HG03196 (cell line): ENCODE results near the gene SNTA1.
"Not testable (repeated sequence)": the region's sequence is repeated elsewhere in the genome, so short reads cannot be mapped to it uniquely, and the experiment has no call there.

ENCODE experiments used
- ATAC-seq: cut with Tn5 transposase; IDR thresholded peaks from one replicate; pipeline ENCODE4 v1.9.1; 2021; ENCODE audit not compliant: unreplicated experiment

SNTA1 gene

GRCh38 chr20:33466303-33466646 lies 22.7 kb upstream of the SNTA1 start:
- ATAC-seq: no peak

GRCh38 chr20:33465481-33466302 lies 22.1 kb upstream of the SNTA1 start:
- no peak for ATAC-seq

DNA sequence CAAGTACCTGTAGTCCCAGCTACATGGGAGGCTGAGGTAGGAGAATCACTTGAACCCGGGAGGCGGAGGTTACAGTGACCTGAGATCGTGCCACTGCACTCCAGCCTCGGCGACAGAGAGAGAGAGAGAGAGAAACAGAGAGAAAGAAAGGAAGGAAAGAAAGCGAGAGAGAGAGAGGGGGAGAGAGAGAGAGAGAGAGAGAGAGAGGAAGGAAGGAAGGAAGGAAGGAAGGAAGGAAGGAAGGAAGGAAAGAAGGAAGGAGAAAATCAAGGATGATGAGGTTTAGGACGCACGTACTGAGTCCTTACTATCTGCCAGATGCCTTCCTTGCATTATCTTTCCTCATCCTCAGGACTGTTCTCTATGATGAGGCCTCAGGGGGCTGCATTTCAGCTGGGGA lies 21.2 kb upstream of the SNTA1 start:
- ATAC-seq: not testable (repeated sequence)

- no peak for ATAC-seq
Measured at GRCh38 chr20:33463332-33464101, 20.0 kb upstream of the SNTA1 start.

GRCh38 chr20:33460711-33461110 lies 17.1 kb upstream of the SNTA1 start:
- no peak for ATAC-seq

DNA sequence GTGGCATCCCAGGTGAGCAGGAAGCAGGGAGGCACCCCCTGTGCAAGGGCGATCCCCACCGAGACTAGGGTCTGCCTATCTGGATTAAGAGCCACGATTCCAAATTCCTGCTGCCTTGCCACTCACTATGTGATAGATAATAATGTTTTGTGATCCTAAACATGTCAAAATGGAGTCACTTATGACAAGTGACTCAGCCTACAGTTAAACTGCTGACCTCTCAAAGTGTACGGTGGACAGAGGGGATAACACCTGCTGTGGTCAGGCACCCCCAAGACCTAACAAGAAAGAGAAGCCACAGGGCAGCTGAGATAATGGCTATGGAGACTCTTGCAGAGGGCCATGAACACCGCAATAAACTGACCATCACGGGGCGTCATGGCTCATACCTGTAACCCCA lies 16.0 kb upstream of the SNTA1 start:
- ATAC-seq: no peak

DNA sequence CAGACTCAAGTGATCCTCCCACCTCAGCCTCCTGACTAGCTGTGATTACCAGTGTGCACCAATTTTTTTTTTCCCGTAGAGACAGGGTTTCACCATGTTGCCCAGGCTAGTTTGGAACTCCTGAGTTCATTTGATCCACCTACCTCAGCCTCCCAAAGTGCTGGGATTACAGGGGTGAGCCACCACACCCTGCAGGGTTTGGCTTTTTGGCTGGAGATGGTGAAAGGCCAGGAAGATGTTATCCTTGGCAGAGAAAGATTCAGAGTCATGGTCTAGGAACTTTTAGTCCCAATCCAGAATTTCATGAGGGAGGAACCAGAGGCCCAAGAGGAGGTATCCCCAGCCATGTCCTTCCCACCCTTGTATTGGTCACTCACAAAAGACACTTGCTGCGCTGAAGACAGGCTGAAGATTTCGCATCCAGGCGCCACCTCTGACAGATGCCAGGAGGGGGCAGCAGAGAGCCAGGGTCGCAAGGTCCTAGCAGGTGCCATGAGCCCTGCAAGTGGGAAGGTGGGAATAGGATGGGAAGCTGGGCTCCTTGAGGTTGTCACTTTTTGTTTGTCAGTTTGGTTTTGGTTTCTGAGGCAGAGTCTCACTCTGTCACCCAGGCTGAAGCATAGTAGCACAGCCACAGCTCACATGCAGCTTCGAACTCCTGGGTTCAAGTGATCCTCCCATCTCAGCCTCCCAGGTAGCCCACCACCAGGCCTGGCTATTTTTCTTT lies 13.5 kb upstream of the SNTA1 start:
- not testable (repeated sequence) for ATAC-seq

DNA sequence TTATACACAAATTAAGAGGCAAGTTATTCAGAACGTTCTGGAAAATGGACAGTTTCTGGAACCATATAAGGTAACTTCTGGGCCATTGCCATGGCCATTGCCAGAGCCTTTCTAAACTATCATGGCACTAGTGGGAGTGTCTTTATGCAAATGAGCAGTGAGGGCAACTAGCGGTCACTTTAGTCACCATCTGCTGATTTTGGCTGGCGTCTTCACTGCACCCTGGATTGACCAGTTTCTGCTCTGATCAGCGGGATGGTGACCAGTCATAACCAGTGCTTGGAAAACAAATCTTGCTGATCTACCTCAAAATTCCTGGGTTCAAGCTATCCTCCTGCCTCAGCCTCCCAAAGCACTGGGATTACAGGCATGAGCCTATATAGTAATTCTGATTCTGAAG lies 7.3 kb upstream of the SNTA1 start:
- no peak for ATAC-seq

DNA sequence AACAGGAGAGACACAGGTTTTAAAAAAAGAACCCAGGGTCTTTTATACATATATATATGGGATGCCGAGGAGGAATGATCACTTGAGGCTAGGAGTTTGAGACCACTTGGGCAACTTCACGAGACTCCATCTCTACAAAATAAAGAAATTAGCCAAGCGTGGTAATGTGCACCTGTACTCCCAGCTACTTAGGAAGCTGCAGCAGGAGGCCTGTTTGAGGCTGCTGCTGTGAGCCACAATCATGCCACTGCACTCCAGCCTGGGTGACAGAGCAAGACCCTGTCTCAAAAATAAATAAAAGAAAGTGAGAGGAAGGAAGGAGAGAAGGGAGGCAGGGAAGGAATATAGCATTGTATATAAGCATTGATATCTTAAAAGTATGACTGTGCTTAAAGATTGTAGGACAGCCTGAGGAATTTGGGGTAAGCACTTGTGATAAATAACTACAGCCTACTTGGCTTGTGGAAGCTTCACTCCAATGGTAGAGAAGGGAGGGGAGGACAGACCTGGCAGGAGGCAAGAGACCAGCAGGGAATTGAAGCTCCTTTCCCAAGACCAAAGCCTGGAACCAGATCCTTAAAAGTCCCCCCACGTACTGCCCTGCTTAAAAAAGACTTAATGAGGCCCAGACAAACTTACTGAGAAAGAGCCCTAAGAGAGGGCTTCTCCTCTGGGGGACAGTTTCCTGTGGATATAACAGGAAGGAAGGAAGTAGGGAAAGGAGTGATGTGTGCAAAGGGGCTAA lies 2.5 kb upstream of the SNTA1 start:
- no peak for ATAC-seq

DNA sequence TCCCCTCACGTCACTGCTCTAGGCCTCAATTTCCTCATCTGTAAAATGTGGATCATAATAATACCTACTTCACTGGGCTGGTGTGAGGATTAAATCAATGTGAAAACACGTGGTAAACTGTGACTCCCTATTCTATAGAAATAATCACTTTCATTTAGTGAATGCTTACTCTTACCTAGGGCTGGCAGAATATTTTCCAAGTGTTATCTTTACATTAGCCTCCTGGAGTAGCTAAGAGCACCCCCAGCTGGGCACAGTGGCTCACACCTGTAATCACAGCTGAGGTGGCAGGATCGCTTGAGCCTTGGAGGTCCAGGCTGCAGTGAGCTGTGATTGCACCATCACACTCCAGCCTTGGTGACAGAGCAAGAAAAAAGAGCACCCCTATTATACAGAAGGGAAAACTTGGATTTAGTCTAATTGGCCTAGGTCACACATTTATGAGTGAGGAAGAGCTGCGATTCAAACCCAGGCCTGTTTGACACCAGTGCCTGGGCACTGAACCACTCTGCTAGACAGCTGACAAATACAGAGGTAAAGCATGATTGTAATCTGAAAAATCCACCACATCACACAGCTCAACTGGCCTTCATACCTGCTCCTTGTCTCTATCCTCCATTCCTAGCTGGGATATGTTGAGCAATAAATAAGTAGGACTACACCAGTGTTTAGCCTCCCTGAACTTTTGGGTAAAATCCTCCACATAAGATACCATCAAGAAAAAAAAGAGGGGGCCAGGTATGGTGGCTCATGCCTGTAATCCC lies 1.4 kb upstream of the SNTA1 start:
- ATAC-seq: no peak

DNA sequence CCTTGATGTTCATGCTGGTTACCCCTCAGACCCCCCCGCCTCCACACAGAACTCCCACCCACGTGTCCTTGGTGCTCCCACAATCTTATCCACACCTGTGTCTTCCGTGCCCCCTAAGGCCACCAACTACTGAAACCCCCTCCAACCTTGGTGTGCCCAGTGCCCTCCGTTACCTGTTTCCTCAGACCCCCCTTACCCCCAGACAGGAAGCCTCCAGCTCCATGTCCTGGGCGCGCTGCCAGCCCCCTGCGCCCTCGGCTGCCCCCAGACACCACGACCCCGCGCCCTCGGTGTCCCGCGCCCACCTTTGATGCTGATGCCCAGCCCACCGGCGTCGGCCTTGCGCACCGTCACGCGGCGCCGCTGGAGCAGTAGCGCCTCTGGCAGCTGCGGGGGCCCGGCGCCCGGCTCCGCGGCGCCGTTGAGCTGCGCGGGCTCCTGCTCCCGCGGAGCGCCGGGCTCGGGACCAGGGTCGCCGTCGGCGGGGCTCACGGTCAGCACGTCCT lies 504 bp downstream of the SNTA1 start:
- no peak for ATAC-seq

DNA sequence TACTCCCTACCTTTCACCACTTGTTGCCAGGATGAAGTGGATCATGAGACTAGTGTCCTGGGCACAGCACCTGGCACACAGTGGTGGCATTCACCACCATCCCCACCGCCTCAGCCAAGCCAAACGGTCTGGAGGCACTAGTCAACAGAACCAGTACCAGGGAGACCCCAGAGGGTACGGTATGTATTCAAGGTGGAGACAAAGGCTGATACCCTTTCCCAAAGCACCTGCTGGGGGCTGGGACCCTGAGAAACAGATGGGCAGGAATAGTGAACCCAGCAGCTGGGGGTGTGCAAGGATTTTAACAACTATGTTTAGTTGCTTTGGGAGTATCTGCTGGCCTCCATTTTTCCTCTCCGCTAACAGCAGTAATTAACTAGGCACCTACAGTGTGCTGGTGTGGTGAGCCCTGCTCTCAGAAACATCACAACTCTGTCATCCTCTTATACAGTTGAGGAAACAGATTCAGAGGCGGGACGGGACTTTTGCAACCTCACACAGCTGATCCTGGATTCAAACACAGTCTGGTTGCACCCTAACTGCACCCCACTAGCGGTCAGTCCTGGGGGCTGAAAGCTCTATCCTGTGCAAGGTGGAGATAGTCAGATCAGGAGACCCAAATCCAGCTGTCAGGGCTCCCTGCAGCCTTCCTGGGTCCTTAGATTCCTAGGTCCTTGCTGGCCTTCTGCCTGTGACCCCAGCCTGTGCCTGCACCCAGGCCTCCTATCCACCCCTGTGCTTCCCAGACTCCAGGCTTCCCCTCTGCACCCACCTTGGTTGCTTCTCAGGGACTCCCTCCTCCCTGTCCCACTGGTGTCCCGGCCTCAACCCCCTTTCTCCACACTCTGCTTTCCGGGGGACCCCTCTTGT lies 1.2 kb downstream of the SNTA1 start:
- ATAC-seq: no peak

DNA sequence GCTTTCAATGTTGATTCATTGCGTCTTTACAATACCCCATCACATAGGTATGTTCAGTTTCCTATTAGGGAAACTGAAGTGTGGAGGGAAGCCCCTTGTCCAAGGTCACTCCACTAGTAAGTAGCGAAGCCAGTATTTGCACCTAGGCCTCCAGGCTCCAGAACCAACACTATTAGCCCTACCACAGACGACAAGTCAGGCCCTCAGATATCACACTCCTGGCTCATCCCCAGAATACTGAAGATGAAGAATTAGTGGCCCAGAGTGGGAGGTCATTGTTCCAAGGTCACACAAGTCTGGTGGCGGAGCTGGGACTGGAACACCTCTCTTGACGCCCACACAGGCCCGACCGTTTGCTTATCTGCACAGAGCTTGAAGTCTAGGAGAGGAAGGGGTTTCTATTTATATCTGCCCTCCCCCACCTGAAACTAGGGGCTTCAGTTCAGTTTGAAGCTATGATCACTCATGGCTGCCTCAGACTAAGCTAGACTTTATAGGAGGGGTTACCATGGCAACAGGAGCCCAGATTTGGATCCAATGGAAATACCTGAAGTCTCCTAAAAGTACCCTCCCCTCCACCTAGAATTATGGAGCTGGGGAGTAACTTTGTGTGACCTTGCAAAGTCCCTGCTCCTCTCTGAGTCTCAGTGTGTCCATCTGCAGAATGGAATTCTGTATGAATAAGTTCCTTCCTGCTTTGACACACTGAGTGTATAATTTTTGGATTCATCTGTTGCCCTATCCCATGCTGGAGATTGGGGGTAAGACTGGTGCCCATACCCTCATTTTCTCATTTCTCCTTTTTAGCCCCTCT lies 2.2 kb downstream of the SNTA1 start:
- no peak for ATAC-seq

GRCh38 chr20:33440562-33440961 lies 3.0 kb downstream of the SNTA1 start:
- ATAC-seq: not testable (repeated sequence)

- ATAC-seq: no peak
Measured at GRCh38 chr20:33438481-33438880, 5.1 kb downstream of the SNTA1 start.

- no peak for ATAC-seq
Measured at GRCh38 chr20:33437141-33437911, 6.2 kb downstream of the SNTA1 start.

- no peak for ATAC-seq
Measured at GRCh38 chr20:33434434-33434833, 9.1 kb downstream of the SNTA1 start.
